HepG2 (cell line): ENCODE data around the gene DCDC1. TPM values are rescaled to one million over a fixed set of nuclear protein-coding genes. Genes with fewer than 3 reads are reported as not detected.

Source experiments
- AHDC1 ChIP-seq: sonication (generic); formaldehyde crosslinking; IDR thresholded peaks from 2 replicates; pipeline ENCODE4 v1.5.1; 2020; ENCODE audit warnings: mild to moderate bottlenecking, missing genetic modification reagents, borderline replicate concordance
- HBP1 ChIP-seq: IDR thresholded peaks from 2 replicates; pipeline ENCODE4 v1.6.1; 2016; ENCODE audit warnings: low read depth, control low read depth
- MAFK ChIP-seq, 2 experiments: IDR thresholded peaks in 1 of 2; conservative IDR thresholded peaks in 1 of 2; 2 replicates each; pipeline ENCODE4 v1.6.1; 2011; ENCODE audit warnings: improper control_type of control experiment in 2 of 2, low read length in 2 of 2
- MAX ChIP-seq: IDR thresholded peaks from 2 replicates; pipeline ENCODE4 v1.6.1; 2012; ENCODE audit warnings: inconsistent platforms
- NCOR1 ChIP-seq: fragments of 200-600 bp; sonication (generic); IDR thresholded peaks from 2 replicates; pipeline ENCODE4 v1.7.0; 2017; ENCODE audit warnings: antibody characterized with exemption, low read length, borderline replicate concordance
- NRL ChIP-seq: sonication (generic); formaldehyde crosslinking; IDR thresholded peaks from 2 replicates; pipeline ENCODE4 v1.5.0; 2020; ENCODE audit warnings: missing genetic modification reagents, mild to moderate bottlenecking, moderate library complexity, borderline replicate concordance
- PPARG ChIP-seq: conservative IDR thresholded peaks from 2 replicates; pipeline ENCODE4 v1.6.1; 2016; ENCODE audit warnings: missing biosample characterization, missing genetic modification reagents
- SNAPC4 ChIP-seq: sonication (generic); formaldehyde crosslinking; IDR thresholded peaks from 2 replicates; pipeline ENCODE4 v1.4.0; 2020; ENCODE audit warnings: mild to moderate bottlenecking, missing genetic modification reagents
- SYNCRIP ChIP-seq: fragments of 200-400 bp; formaldehyde crosslinking; IDR thresholded peaks from 2 replicates; pipeline ENCODE4 v1.6.1; 2018; ENCODE audit warnings: mild to moderate bottlenecking, low read depth, low read length; ENCODE audit not compliant: insufficient read depth
- TFDP1 ChIP-seq: IDR thresholded peaks from 2 replicates; pipeline ENCODE4 v1.6.1; 2016; ENCODE audit warnings: missing compliant biosample characterization, missing genetic modification reagents, borderline replicate concordance
- TSC22D2 ChIP-seq: sonication (generic); formaldehyde crosslinking; IDR thresholded peaks from 2 replicates; pipeline ENCODE4 v1.5.1; 2020; ENCODE audit warnings: missing genetic modification reagents, mild to moderate bottlenecking, borderline replicate concordance
- ZBTB21 ChIP-seq: sonication (generic); formaldehyde crosslinking; IDR thresholded peaks from 2 replicates; pipeline ENCODE4 v1.4.0; 2020; ENCODE audit warnings: missing genetic modification reagents
- ZBTB25 ChIP-seq: IDR thresholded peaks from 2 replicates; pipeline ENCODE4 v1.6.1; 2018; ENCODE audit warnings: missing genetic modification reagents
- ZNF136 ChIP-seq: sonication (generic); formaldehyde crosslinking; IDR thresholded peaks from 2 replicates; pipeline ENCODE4 v1.8.1; 2022; ENCODE audit warnings: low read depth, mild to moderate bottlenecking, moderate library complexity, missing genetic modification reagents
- ZNF839 ChIP-seq: sonication (generic); formaldehyde crosslinking; IDR thresholded peaks from 2 replicates; pipeline ENCODE4 v1.4.0; 2020; ENCODE audit warnings: missing genetic modification reagents, mild to moderate bottlenecking, borderline replicate concordance
- polyA plus RNA-seq, 8 experiments: library from polyadenylated mRNA; depleted of rRNA in 3 of 8; stranded (reverse) in 7 of 8; unstranded in 1 of 8; fragments of >200 nt; fragmentation: Illumina TruSeq in 4 of 8; extraction: Trizol in 4 of 8; gene quantifications; 2 replicates each; pipeline versions ENCODE4 v1.2.1 to v1.2.3, GENCODE V29; 2011 to 2016; ENCODE audit warnings: low read depth in 4 of 8, missing spikeins in 1 of 8, mixed read lengths in 1 of 8; ENCODE audit not compliant: insufficient read depth in 1 of 8
- total RNA-seq, 5 experiments: library from RNA; depleted of rRNA; stranded (reverse); fragments of >200 nt; fragmentation: Illumina TruSeq; extraction: Trizol; gene quantifications; 2 replicates each; pipeline ENCODE4 v1.2.3, GENCODE V29; 2016; ENCODE audit warnings: low read depth in 1 of 5

Gene DCDC1
- total and polyA plus RNA-seq, 2 of the 13 experiments (the other 11 are each of a cell fraction or from before 2014, with no cell fraction given) = 0.12 to 0.27 TPM

GRCh38 chr11:30992513-30992849 is 377.1 kb downstream of the DCDC1 start (continued):
- TF ChIP-seq ZBTB25 (CRISPR knock-in tag) = no peak
- peak; percentile 78 to 81 for TF ChIP-seq MAFK (conservative IDR thresholded peaks at IDR 0.05 in 1 of 2, IDR thresholded peaks at IDR 0.05 in 1 of 2; ENCODE audit: low read length in 2 of 2)
- no peak for TF ChIP-seq NRL
- no peak for TF ChIP-seq SYNCRIP
- TF ChIP-seq ZBTB21 (CRISPR knock-in tag) = no peak
- no peak for TF ChIP-seq SNAPC4 (CRISPR knock-in tag)
- TF ChIP-seq ZNF839 (CRISPR knock-in tag) = no peak
- TF ChIP-seq NCOR1 = no peak
- no peak for TF ChIP-seq TSC22D2 (CRISPR knock-in tag)
- no peak for TF ChIP-seq ZNF136 (CRISPR knock-in tag)
- peak; percentile 32; the same call in 1 of the 2 replicates for TF ChIP-seq AHDC1 (CRISPR knock-in tag)
- TF ChIP-seq PPARG (CRISPR knock-in tag) = no peak
- TF ChIP-seq TFDP1 = no peak
- TF ChIP-seq HBP1 (CRISPR knock-in tag) = no peak
- no peak for TF ChIP-seq MAX
